CD1c-positive myeloid dendritic cell (primary cell): ENCODE data around the gene ING1.
"Not testable (repeated sequence)": the region's sequence is repeated elsewhere in the genome, so short reads cannot be mapped to it uniquely, and the experiment has no call there.

Source experiments
- DNase-seq: peaks from one replicate; pipeline ENCODE4 v3.0.0-alpha.2; 2016; ENCODE audit errors: extremely low spot score

Gene ING1

GRCh38 chr13:110714797-110715394 lies 1.4 kb downstream of the ING1 start:
- peak; percentile 53 for DNase-seq

GRCh38 chr13:110715395-110716246 lies 2.1 kb downstream of the ING1 start:
- DNase-seq: peak; percentile 99

- peak; percentile 37 for DNase-seq
Measured at GRCh38 chr13:110716247-110716515, 2.7 kb downstream of the ING1 start.

DNA sequence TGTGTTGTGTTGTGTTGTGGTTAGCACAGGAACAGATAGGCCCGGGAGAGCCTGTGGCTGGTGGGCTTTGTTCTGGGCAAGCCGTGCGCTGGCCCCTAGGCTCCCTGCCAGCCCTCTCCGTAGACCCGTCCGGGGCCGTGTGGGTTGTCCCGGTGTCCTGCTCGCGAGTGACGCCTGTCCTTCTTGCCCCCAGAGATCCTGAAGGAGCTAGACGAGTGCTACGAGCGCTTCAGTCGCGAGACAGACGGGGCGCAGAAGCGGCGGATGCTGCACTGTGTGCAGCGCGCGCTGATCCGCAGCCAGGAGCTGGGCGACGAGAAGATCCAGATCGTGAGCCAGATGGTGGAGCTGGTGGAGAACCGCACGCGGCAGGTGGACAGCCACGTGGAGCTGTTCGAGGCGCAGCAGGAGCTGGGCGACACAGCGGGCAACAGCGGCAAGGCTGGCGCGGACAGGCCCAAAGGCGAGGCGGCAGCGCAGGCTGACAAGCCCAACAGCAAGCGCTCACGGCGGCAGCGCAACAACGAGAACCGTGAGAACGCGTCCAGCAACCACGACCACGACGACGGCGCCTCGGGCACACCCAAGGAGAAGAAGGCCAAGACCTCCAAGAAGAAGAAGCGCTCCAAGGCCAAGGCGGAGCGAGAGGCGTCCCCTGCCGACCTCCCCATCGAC lies 5.7 kb downstream of the ING1 start:
- DNase-seq: no peak

- DNase-seq: no peak
Measured at GRCh38 chr13:110722971-110723370, 9.5 kb downstream of the ING1 start.

- DNase-seq: no peak
Measured at GRCh38 chr13:110723598-110723997, 10.1 kb downstream of the ING1 start.

GRCh38 chr13:110726153-110726552 lies 12.7 kb downstream of the ING1 start:
- not testable (repeated sequence) for DNase-seq

DNA sequence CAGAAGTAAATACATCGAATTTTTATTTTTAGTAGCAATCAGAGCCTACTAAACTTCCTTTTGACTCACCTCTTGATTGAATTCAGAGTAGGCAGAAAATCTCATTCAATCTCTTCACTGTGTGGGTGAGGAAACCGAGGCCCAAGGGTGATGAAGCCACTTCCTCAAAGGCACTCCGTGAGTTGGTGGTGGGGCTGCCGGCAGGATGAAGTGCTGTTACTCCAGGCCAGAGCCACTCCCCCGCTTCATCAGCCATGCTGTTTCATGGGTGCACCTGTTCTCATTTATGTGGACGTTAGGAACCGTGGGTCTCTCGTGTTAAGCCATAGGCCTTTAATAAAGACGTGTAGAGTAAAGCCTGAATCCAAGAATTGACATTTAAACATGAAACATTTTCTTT lies 13.2 kb downstream of the ING1 start:
- peak; percentile 48 for DNase-seq

DNA sequence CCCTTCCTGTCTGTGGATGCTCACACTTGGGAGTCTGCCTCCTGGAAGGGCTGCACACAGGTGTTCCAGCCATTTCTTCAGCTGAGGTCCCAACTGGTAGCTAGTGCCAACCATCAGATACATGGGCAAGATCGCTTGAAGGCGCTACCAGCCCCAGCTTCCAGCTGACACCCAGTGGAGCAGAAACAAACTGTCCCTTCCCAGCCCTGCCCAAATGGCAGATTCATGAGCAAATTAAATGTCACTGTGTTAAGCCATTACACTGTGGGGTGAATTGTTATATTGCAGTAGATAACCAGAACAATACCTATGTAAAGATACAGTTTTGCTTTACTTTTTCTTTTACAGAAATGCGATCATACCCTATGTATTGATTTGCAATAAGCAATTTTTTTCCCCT lies 17.6 kb downstream of the ING1 start:
- no peak for DNase-seq

DNA sequence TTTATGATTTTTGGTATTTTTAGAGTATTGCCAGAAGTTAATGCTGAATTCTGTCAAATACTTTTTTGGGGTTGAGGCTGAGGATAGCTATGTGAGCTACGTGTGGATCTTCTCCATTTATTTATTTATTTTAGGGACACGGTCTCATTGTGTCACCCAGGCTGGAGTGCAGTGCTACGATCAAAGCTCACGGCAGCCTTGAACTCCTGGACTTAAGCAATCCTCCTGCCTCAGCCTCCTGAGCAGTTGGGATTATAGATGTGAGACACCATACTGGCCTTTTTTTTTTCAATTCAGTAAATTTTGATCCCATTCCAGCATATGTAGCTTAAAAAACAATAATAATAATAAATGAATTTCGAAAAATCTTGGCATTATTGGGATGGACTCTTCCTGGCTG lies 21.1 kb downstream of the ING1 start:
- no peak for DNase-seq

GRCh38 chr13:110737555-110737954 lies 24.1 kb downstream of the ING1 start:
- DNase-seq: no peak

DNA sequence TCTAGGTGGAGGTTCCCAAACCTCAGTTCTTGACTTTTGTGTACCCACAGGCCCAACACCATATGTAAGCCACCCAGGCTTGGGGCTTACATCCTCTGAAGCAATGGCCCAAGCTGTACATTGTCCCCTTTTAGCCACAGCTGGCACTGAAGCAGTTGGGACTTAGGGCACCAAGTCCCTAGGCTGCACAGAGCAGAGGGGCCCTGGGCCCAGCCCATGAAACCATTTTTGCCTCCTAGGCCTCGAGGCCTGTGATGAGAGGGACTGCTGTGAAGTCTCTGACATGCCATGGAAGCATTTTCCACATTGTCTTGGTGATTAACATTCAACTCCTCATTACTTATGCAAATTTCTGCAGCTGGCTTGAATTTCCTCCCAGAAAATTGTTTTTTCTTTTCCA lies 30.2 kb downstream of the ING1 start:
- DNase-seq: no peak

GRCh38 chr13:110746438-110746837 lies 32.9 kb downstream of the ING1 start:
- no peak for DNase-seq

GRCh38 chr13:110748271-110748670 lies 34.8 kb downstream of the ING1 start:
- no peak for DNase-seq

DNA sequence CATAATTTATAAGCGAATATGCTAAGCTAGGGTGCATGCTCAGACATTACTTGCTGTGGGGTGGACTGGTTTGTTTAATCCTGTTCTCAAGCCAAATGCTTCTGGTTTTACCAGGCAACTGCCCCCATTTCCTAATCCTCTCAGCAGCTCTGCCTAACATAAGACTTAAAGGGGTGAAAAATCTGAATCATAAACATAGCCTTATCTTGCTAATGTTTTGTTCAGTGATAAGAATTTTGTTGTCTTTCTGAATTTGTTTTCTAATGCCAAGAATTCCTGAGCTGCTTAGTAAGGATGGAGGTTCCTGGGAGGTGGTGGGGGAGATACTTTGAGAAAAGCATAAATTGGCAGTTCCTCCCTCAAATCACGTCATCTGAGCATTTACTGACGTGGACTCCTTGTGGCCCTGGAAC lies 42.7 kb downstream of the ING1 start:
- no peak for DNase-seq

DNA sequence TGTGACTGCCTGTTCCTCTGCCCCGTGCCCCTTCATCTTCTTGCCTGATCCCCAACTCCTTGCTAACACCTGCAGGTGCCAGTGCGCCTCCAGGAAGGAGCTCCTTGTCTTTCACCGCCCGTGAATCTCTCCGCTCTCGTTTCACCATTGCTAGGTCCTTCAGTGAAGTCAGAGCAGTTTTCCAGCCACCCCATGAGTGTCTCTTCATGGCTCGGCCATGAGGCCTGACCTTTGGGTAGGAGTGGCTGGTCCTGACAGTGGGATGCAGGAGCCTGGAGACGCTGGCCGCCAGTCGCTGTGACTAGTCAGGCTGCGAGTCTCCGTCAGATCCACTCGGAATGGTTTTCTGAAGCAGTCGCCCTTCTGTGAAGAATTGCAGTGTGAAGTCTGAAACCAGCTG lies 43.8 kb downstream of the ING1 start:
- DNase-seq: no peak

- no peak for DNase-seq
Measured at GRCh38 chr13:110758195-110758805, 44.8 kb downstream of the ING1 start.

DNA sequence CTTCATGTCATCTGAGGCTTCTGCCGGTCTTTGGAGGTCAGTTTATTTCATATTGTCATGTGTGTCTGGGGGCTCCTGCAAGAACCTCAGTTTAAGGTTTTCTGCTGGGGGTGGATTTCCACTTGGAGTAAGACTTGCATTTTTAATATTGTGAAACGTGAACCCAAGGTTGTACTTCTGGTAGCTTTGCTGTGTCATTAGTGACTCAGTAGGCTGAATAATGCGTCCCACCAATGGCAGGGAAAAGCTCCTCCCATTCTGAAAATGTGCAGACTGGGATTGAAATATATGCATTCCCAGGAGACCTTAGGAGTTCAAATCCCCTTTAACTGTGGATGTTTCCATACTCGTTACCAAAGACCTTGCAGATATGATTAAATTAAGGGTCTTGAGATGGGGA lies 46.2 kb downstream of the ING1 start:
- no peak for DNase-seq

- DNase-seq: no peak
Measured at GRCh38 chr13:110760611-110761010, 47.1 kb downstream of the ING1 start.

DNA sequence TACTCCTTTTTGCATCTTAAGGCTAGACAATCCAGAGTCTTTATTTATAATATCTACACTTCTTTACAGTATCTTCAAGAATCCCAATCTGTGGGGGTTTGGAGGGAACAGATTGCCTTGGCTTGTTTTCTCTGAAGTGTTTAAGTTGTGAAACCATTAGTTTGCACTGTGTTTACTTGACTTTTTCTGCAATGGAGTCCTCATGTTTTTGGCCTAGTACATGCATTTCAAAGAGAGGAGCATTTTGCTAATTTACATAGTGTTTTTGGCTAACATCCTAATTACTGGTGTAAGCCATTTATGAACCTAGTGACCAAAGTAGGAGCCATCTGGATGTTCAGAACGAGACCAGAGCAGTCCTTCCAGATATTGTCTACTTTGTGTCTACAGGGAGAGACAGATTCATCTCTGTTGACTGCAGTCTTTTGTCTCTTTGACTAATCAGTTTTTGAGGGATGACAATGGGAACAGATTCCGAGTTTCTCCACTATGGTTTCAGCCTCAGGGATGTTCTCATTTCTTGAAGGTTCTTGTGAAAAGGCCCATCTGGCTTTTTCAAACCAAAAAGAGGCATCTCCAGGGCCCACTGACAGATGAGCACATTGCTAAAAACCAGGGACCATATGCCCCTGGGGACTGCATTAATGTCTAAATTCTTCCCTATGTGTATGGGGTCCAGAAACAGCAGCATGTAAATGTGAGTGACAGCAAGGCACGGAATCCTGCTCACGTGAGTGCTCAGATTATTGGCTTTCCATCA lies 53.4 kb downstream of the ING1 start:
- DNase-seq: no peak

DNA sequence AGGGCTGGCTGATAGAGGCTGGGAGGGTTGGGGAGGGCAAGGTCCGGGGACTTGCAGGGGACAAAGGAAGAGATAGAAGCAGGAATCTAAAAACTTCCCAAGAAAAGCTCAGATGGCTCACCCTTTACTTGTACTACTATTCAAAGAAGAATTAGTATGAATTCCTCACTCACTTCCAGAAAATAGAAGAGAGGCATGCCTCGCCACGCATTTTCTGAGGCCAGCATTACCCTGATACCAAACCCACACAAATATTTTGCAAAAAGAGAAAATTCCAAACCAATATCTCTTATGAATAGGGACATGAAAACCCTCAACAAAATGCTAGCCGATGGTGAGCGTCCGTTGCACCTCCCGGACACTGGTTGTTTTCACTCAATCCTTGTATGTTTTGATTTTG lies 54.0 kb downstream of the ING1 start:
- DNase-seq: no peak

- no peak for DNase-seq
Measured at GRCh38 chr13:110769097-110769496, 55.6 kb downstream of the ING1 start.
